ENCODE results near the gene PLCL2. TPM values are rescaled to one million over a fixed set of nuclear protein-coding genes. Genes with fewer than 3 reads are reported as not detected.
"Not testable (repeated sequence)": the region's sequence is repeated elsewhere in the genome, so short reads cannot be mapped to it uniquely, and the experiment has no call there.

The PLCL2 gene
- total RNA-seq, 1 donor from 2014 or later, result 1.8 TPM

DNA sequence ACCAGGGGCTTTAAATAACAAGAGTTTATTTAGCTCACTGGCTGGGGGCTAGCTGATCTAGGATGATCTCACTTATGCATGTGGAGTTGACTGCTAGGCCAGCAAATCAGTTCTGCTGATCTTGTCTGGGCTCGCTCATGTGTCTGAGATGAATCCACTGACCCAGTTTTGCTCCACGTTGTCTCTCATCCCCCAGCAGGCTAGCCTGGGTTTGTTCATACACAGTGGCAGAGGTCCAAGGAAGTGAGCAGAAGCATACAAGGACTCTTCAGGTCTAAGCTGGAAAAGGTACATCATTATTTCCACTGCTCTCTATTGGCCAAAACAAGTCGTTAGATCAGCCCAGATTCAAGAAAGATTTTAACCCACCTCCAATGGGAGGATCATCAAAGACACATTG lies 238.0 kb downstream of the PLCL2 start:
- H3K9me3 Mint-ChIP-seq (ENCODE audit: unreplicated experiment), result peaks cover 5% of the 10 kb centered on the region
- no peak overlapping the region for H3K4me3 Mint-ChIP-seq (ENCODE audit: unreplicated experiment)
- peaks cover 3% of the 10 kb centered on the region for H3K27me3 Mint-ChIP-seq (ENCODE audit: unreplicated experiment)
- H3K36me3 Mint-ChIP-seq (ENCODE audit: unreplicated experiment), result no peaks in the 10 kb centered on the region
- peak; percentile 54 for DNase-seq (ENCODE audit: extremely low spot score, unreplicated experiment)
- no peak overlapping the region for H3K27ac Mint-ChIP-seq (ENCODE audit: unreplicated experiment)
- TF ChIP-seq, protein P1, sequence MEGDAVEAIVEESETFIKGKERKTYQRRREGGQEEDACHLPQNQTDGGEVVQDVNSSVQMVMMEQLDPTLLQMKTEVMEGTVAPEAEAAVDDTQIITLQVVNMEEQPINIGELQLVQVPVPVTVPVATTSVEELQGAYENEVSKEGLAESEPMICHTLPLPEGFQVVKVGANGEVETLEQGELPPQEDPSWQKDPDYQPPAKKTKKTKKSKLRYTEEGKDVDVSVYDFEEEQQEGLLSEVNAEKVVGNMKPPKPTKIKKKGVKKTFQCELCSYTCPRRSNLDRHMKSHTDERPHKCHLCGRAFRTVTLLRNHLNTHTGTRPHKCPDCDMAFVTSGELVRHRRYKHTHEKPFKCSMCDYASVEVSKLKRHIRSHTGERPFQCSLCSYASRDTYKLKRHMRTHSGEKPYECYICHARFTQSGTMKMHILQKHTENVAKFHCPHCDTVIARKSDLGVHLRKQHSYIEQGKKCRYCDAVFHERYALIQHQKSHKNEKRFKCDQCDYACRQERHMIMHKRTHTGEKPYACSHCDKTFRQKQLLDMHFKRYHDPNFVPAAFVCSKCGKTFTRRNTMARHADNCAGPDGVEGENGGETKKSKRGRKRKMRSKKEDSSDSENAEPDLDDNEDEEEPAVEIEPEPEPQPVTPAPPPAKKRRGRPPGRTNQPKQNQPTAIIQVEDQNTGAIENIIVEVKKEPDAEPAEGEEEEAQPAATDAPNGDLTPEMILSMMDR (IDR thresholded peaks at IDR 0.05), result no peak
- no peaks in the 10 kb centered on the region for H3K4me1 Mint-ChIP-seq (ENCODE audit: unreplicated experiment)

DNA sequence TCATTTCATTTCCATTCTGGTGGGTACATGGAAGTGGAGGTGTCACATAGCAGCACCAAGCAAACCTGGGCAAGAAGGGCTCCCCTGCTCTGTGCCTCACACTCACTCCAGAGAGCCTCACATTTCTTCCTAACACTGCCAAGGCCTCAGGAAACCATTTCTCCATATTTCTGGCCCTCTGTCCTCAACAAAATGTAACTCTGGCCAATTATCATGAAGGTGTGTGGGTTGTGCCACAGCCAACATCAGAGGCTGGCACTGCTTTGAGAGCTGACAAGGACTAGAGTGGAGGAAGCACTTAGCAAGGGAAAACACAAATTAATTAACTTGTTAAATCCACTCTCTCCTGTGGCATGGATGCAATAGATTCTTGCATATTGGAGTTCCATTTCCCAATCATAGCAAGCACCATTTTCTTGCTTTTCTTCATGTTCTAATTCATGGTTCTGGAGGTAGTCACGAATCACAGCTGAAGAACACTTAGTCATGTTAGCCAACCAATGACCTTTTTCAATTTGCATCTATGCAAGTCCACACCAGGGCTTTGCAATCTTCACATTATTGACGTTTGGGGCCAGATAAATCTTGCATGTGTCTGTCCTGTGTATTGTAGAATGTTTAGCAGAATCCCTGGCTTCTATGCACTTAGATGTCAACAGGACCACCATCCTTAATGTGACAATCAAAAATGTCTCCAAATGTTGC lies 241.1 kb downstream of the PLCL2 start:
- H3K27me3 Mint-ChIP-seq (ENCODE audit: unreplicated experiment), result peaks cover 3% of the 10 kb centered on the region
- no peaks in the 10 kb centered on the region for H3K36me3 Mint-ChIP-seq (ENCODE audit: unreplicated experiment)
- peak; percentile 30 for DNase-seq (ENCODE audit: extremely low spot score, unreplicated experiment)
- TF ChIP-seq, protein P1 (IDR thresholded peaks at IDR 0.05), result no peak
- H3K27ac Mint-ChIP-seq (ENCODE audit: unreplicated experiment), result no peak overlapping the region
- no peaks in the 10 kb centered on the region for H3K4me1 Mint-ChIP-seq (ENCODE audit: unreplicated experiment)
- peaks cover 5% of the 10 kb centered on the region for H3K9me3 Mint-ChIP-seq (ENCODE audit: unreplicated experiment)
- no peak overlapping the region for H3K4me3 Mint-ChIP-seq (ENCODE audit: unreplicated experiment)

DNA sequence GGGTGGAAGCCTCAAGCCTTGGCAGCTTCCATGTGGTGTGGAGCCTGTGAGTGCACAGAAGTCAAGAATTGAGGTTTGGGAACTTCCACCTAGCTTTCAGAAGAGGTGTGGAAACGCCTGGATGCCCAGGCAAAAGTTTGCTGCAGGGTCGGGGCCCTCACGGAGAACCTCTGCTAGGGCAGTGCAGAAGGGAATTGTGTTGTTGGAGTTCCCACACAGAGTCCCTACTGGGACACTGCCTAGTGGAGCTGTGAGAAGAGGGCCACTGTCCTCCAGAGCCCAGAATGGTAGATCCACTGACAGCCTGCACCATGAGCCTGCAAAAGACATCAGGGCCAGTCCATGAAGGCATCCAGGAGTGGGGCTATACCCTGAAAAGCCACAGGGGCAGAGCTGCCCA lies 243.9 kb downstream of the PLCL2 start:
- H3K27ac Mint-ChIP-seq (ENCODE audit: unreplicated experiment); H3K36me3 Mint-ChIP-seq (ENCODE audit: unreplicated experiment); H3K4me1 Mint-ChIP-seq (ENCODE audit: unreplicated experiment); H3K27me3 Mint-ChIP-seq (ENCODE audit: unreplicated experiment); H3K9me3 Mint-ChIP-seq (ENCODE audit: unreplicated experiment); H3K4me3 Mint-ChIP-seq (ENCODE audit: unreplicated experiment): not testable (repeated sequence)
- peak; percentile 64 for DNase-seq (ENCODE audit: extremely low spot score, unreplicated experiment)

DNA sequence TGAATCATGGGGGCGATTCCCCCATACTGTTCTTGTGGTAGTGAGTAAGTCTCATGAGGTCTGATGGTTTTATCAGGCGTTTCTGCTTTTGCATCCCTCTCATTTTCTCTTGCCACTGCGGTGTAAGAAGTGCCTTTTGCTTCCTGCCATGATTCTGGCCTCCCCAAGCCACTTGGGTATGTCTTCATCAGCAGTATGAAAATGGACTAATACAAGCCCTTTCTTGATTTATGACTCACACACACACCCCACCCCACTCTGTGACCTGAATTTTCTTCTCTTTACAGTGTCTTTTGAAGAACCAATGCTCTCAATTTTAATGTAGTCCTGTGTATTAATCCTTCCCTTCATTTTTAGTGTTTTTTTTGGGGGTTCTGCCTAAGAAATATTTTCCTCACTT lies 244.8 kb downstream of the PLCL2 start:
- Mint-ChIP-seq H3K9me3 (ENCODE audit: unreplicated experiment) (no peaks in the 10 kb centered on the region), H3K27me3 (ENCODE audit: unreplicated experiment) (no peaks in the 10 kb centered on the region), H3K4me3 (ENCODE audit: unreplicated experiment) (no peak overlapping the region), H3K36me3 (ENCODE audit: unreplicated experiment) (no peaks in the 10 kb centered on the region), H3K27ac (ENCODE audit: unreplicated experiment) (no peak overlapping the region), H3K4me1 (ENCODE audit: unreplicated experiment) (no peaks in the 10 kb centered on the region)
- DNase-seq (ENCODE audit: extremely low spot score, unreplicated experiment), result peak; percentile 25
- TF ChIP-seq, protein P1 (IDR thresholded peaks at IDR 0.05), result no peak

DNA sequence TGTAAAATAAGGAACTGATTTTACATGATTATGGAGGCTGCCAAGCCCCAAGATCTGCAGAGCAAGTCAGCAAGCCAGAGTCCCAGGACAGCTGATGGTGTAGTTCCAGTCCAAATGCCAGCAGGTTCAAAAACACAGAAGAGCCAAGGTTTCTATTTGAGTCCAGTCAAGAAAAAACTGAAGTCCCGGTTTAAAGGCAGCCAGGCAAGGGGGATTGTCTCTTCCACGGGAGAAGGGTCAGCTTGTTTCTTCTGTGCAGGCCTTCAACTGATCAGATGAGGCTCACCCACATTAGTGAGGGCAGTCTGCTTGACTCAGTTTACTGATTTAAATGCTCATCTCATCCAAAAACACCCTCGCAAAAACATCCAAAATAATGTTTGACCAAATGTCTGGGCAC lies 246.2 kb downstream of the PLCL2 start:
- Mint-ChIP-seq H3K4me3 (ENCODE audit: unreplicated experiment) (no peak overlapping the region), H3K4me1 (ENCODE audit: unreplicated experiment) (no peaks in the 10 kb centered on the region), H3K36me3 (ENCODE audit: unreplicated experiment) (no peaks in the 10 kb centered on the region), H3K9me3 (ENCODE audit: unreplicated experiment) (peaks cover 3% of the 10 kb centered on the region), H3K27ac (ENCODE audit: unreplicated experiment) (no peak overlapping the region), H3K27me3 (ENCODE audit: unreplicated experiment) (no peaks in the 10 kb centered on the region)
- peak; percentile 25 for DNase-seq (ENCODE audit: extremely low spot score, unreplicated experiment)
- TF ChIP-seq, protein P1 (IDR thresholded peaks at IDR 0.05), result no peak

Data from osteocyte (in vitro differentiated cells).